IMR-90 (cell line): ENCODE data around the gene ACTR3C. TPM values are rescaled to one million over a fixed set of nuclear protein-coding genes. Genes with fewer than 3 reads are reported as not detected.

Source experiments
- ATAC-seq: fragments of 200-7000 bp; cut with Tn5 transposase; 2 replicates; pipeline ENCODE4 v1.9.1; 2020; ENCODE audit warnings: low read depth, mild to moderate bottlenecking, moderate library complexity
- BruUV-seq: library from RNA; stranded (reverse); fragments of 400-500 nt; replicated peaks from 2 replicates; lab custom pipeline; 2021; lab: Mats Ljungman, UMichigan
- CTCF ChIA-PET: fragments of 300-600 bp; formaldehyde crosslinking; extraction: SDS; loops from one replicate; lab custom pipeline; 2021; ENCODE audit warnings: antibody characterized with exemption; lab: Yijun Ruan, JAX
- POLR2A ChIA-PET: fragments of 300-600 bp; sonication (Branson Sonifier 250); formaldehyde crosslinking; loops from one replicate; lab custom pipeline; 2022; ENCODE audit warnings: antibody characterized with exemption; ENCODE audit not compliant: unreplicated experiment; lab: Charles Lee
- DNase-seq: peaks from one replicate; pipeline ENCODE4 v3.0.0; 2013
- H2AFZ ChIP-seq: replicated peaks from 2 replicates; pipeline ENCODE3; 2013; ENCODE audit warnings: low read length, mild to moderate bottlenecking; ENCODE audit not compliant: poor library complexity
- H2AK5ac ChIP-seq: 2 replicates; pipeline ENCODE4 v1.6.1; 2013; ENCODE audit warnings: low read depth, low read length, inconsistent platforms
- H2AK9ac ChIP-seq: replicated peaks from 2 replicates; pipeline ENCODE3; 2013; ENCODE audit warnings: mild to moderate bottlenecking, low read depth, low read length, moderate library complexity; ENCODE audit not compliant: poor library complexity
- H2BK120ac ChIP-seq: 2 replicates; pipeline ENCODE4 v1.6.1; 2013; ENCODE audit warnings: low read depth, low read length, inconsistent platforms
- H2BK15ac ChIP-seq: 3 replicates; pipeline ENCODE4 v1.6.1; 2013; ENCODE audit warnings: low read depth, low read length, inconsistent platforms
- H2BK20ac ChIP-seq: 2 replicates; pipeline ENCODE4 v1.6.1; 2013; ENCODE audit warnings: low read depth, mild to moderate bottlenecking, inconsistent platforms, low read length, moderate library complexity
- H2BK5ac ChIP-seq: 2 replicates; pipeline ENCODE4 v1.6.1; 2013; ENCODE audit warnings: mild to moderate bottlenecking, low read depth, low read length, inconsistent platforms; ENCODE audit not compliant: poor library complexity, severe bottlenecking
- H3K14ac ChIP-seq: replicated peaks from 2 replicates; pipeline ENCODE4 v1.6.1; 2013; ENCODE audit warnings: low read depth, low read length, inconsistent platforms
- H3K18ac ChIP-seq: 2 replicates; pipeline ENCODE4 v1.6.1; 2013; ENCODE audit warnings: low read depth, low read length, control low read depth
- H3K23ac ChIP-seq: 2 replicates; pipeline ENCODE4 v1.6.1; 2013; ENCODE audit warnings: low read depth, low read length, inconsistent platforms
- H3K27ac ChIP-seq: 2 replicates; pipeline ENCODE4 v1.5.1; 2013; ENCODE audit warnings: mild to moderate bottlenecking, control low read depth, low read length; ENCODE audit not compliant: insufficient read depth
- H3K27me3 ChIP-seq: 2 replicates; pipeline ENCODE4 v1.6.1; 2013; ENCODE audit warnings: low read length; ENCODE audit not compliant: control insufficient read depth, insufficient read depth
- H3K36me3 ChIP-seq: 2 replicates; pipeline ENCODE4 v1.6.1; 2013; ENCODE audit warnings: low read length, mixed read lengths; ENCODE audit not compliant: control insufficient read depth, insufficient read depth
- H3K4ac ChIP-seq: 2 replicates; pipeline ENCODE4 v1.6.1; 2013; ENCODE audit warnings: low read depth, low read length, inconsistent platforms
- H3K4me1 ChIP-seq: 2 replicates; pipeline ENCODE4 v1.6.1; 2013; ENCODE audit warnings: low read length, mixed read lengths; ENCODE audit not compliant: control insufficient read depth, insufficient read depth
- H3K4me2 ChIP-seq: 2 replicates; pipeline ENCODE4 v1.6.1; 2013; ENCODE audit warnings: low read depth, mild to moderate bottlenecking, control low read depth, low read length, moderate library complexity
- H3K4me3 ChIP-seq: 2 replicates; pipeline ENCODE4 v1.5.1; 2013; ENCODE audit warnings: low read depth, mild to moderate bottlenecking, control low read depth, low read length, moderate library complexity; ENCODE audit not compliant: insufficient read depth
- H3K56ac ChIP-seq: 2 replicates; pipeline ENCODE4 v1.6.1; 2013; ENCODE audit warnings: low read length, inconsistent platforms; ENCODE audit not compliant: insufficient read depth; ENCODE audit errors: extremely low read depth
- H3K79me1 ChIP-seq, 2 experiments: 2 replicates each; pipeline ENCODE4 v1.6.1; 2013; ENCODE audit warnings: low read length in 2 of 2, inconsistent platforms in 1 of 2, low read depth in 1 of 2
- H3K9ac ChIP-seq: 2 replicates; pipeline ENCODE4 v1.6.1; 2013; ENCODE audit warnings: low read depth, low read length, control low read depth
- H3K9me1 ChIP-seq: 2 replicates; pipeline ENCODE4 v1.6.1; 2013; ENCODE audit warnings: low read length, inconsistent platforms; ENCODE audit not compliant: insufficient read depth
- H3K9me3 ChIP-seq: 2 replicates; pipeline ENCODE4 v1.6.1; 2013; ENCODE audit warnings: low read length; ENCODE audit not compliant: control insufficient read depth, insufficient read depth
- H4K20me1 ChIP-seq: 2 replicates; pipeline ENCODE4 v1.6.1; 2013; ENCODE audit warnings: low read length, inconsistent platforms; ENCODE audit not compliant: insufficient read depth
- H4K5ac ChIP-seq: 2 replicates; pipeline ENCODE4 v1.6.1; 2013; ENCODE audit warnings: mild to moderate bottlenecking, low read depth, low read length, control low read depth
- H4K8ac ChIP-seq, 2 experiments: 2 replicates each; pipeline ENCODE4 v1.6.1; 2013; ENCODE audit warnings: low read depth in 2 of 2, low read length in 2 of 2, control low read depth in 1 of 2, inconsistent platforms in 1 of 2
- H4K91ac ChIP-seq: 2 replicates; pipeline ENCODE4 v1.6.1; 2013; ENCODE audit warnings: low read depth, low read length, inconsistent platforms; ENCODE audit not compliant: insufficient read depth
- BHLHE40 ChIP-seq: fragments of 150-350 bp; IDR thresholded peaks from 2 replicates; pipeline ENCODE4 v1.6.1; 2016; ENCODE audit warnings: mild to moderate bottlenecking, low read depth, low read length
- CHD1 ChIP-seq: IDR thresholded peaks from 2 replicates; pipeline ENCODE4 v1.6.1; 2012; ENCODE audit warnings: low read depth, low read length, improper control_type of control experiment
- MXI1 ChIP-seq: IDR thresholded peaks from 2 replicates; pipeline ENCODE4 v1.6.1; 2012; ENCODE audit warnings: low read depth, mild to moderate bottlenecking, low read length, moderate library complexity, borderline replicate concordance
- POLR2A ChIP-seq: IDR thresholded peaks from 2 replicates; pipeline ENCODE4 v1.6.1; 2012; ENCODE audit warnings: mild to moderate bottlenecking, low read depth, low read length
- RAD21 ChIP-seq: IDR thresholded peaks from 2 replicates; pipeline ENCODE4 v1.6.1; 2012; ENCODE audit warnings: low read length, improper control_type of control experiment
- RCOR1 ChIP-seq: IDR thresholded peaks from 2 replicates; pipeline ENCODE4 v1.6.1; 2012; ENCODE audit warnings: mild to moderate bottlenecking, low read length, improper control_type of control experiment; ENCODE audit not compliant: insufficient replicate concordance
- RFX5 ChIP-seq: IDR thresholded peaks from 2 replicates; pipeline ENCODE4 v1.8.0; 2012; ENCODE audit warnings: low read depth, mild to moderate bottlenecking, low read length, moderate library complexity
- SMC3 ChIP-seq: fragments of 150-350 bp; IDR thresholded peaks from 2 replicates; pipeline ENCODE4 v1.6.1; 2016; ENCODE audit warnings: low read depth, mild to moderate bottlenecking, antibody characterized with exemption, low read length, moderate library complexity
- WGBS, 2 experiments: methylation state at CpG; one replicate each; pipeline versions ENCODE4 v1.1.5 to v1.1.7; 2013; ENCODE audit warnings: missing lambda C conversion rate in 2 of 2; ENCODE audit not compliant: insufficient read length in 1 of 2; ENCODE audit errors: extremely low coverage in 2 of 2; 5-methylcytosine and 5-hydroxymethylcytosine counted together
- dilution Hi-C: fragments of 300-500 bp; cut with HindIII; formaldehyde crosslinking; loops from one replicate; pipeline ENCODE4 v1.14.3; 2018; ENCODE audit warnings: low sequenced_read_pairs; ENCODE audit not compliant: unreplicated experiment
- in situ Hi-C: fragments of 300-500 bp; cut with MboI; formaldehyde crosslinking; loops from 3 replicates; pipeline ENCODE4 v1.14.3; 2019; ENCODE audit warnings: low sequenced_read_pairs, inconsistent platforms, mixed read lengths
- intact Hi-C: fragments of 100-400 bp; cut with micrococcal nuclease; formaldehyde crosslinking; loops from 2 replicates; pipeline ENCODE4 v1.10.0; 2022
- polyA plus RNA-seq, 3 experiments: library from polyadenylated mRNA; depleted of rRNA; stranded (reverse); fragments of >200 nt; gene quantifications; 2 replicates each; pipeline ENCODE4 v1.2.3, GENCODE V29; 2012; ENCODE audit warnings: low replicate concordance in 1 of 3
- total RNA-seq: library from RNA; depleted of rRNA; stranded (reverse); fragments of >200 nt; gene quantifications from 2 replicates; pipeline ENCODE4 v1.2.3, GENCODE V29; 2012

ACTR3C gene
- total and polyA plus RNA-seq, 2 of the 4 experiments (the other 2 are of a cell fraction) = not detected

DNA sequence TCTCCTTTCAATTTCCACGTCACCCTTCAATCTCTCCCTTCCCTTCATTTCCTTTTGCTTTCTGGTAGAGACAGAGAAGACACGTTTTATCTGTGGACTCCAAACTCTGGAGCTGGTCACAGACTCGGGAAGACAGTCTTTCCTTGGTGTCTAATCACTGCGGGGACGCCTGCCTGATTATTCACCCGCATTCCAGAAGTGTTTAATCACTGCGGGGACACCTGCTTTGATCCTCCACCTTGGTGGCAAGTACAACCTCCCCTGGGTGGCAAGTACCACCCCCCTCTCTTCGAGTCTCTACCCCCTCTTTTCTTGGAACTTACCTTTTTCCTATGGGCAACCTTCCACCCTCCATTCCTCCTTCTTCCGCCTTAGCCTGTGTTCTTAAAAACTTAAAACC is 15.4 kb downstream of the ACTR3C start:
- Histone ChIP-seq H3K14ac (no peak overlapping the region), H3K9me1 (0 out of 2 replicates have a peak, but pooled peaks cover 3% of the 10 kb centered on the region), H3K23ac (no peak overlapping the region), H3K4me1 (peaks cover 3% of the 10 kb centered on the region; the same call in 1 of the 2 replicates), H3K27me3 (no peaks in the 10 kb centered on the region), H3K36me3 (no peaks in the 10 kb centered on the region), H3K56ac (no peak overlapping the region), H3K9me3 (0 out of 2 replicates have a peak, but pooled peaks cover 2% of the 10 kb centered on the region), H3K4me3 (no peak overlapping the region), H3K4me2 (no peak overlapping the region), H3K9ac (no peak overlapping the region), H3K4ac (no peak overlapping the region), H2AFZ (no peak overlapping the region), H2AK5ac (no peak overlapping the region), H2BK5ac (no peak overlapping the region), H2BK15ac (no peak overlapping the region), H3K18ac (no peak overlapping the region), H4K5ac (no peak overlapping the region), H2BK20ac (no peak overlapping the region), H4K20me1 (no peaks in the 10 kb centered on the region), H3K27ac (no peak overlapping the region), H2AK9ac (no peak overlapping the region), H4K8ac (no peak overlapping the region), H4K91ac (no peak overlapping the region), H3K79me1 (no peaks in the 10 kb centered on the region), H2BK120ac (no peak overlapping the region)
- DNase-seq (no peak), ATAC-seq (no peak)
- dilution Hi-C loops = no loop called here
- in situ Hi-C loops = loop anchor here (25.0 kb wide), 1 partner anchor 429 kb away; the partner anchor contains the start of gene GIMAP5
- 81 to 100% methylated on average over 1 to 7 of the region's 9 CpGs for WGBS, 2 experiments
- ChIA-PET POLR2A (no interaction called here), CTCF (no interaction called here)
- no TSS peak for BruUV-seq
- intact Hi-C loops = no loop called here
- TF ChIP-seq SMC3 = no peak
- no peak for TF ChIP-seq BHLHE40
- TF ChIP-seq MXI1 = no peak
- TF ChIP-seq RFX5 = no peak
- TF ChIP-seq RCOR1 = no peak
- TF ChIP-seq POLR2A = no peak
- TF ChIP-seq RAD21 = no peak
- no peak for TF ChIP-seq CHD1
